ENCODE results near the gene OR13A1.

DNA sequence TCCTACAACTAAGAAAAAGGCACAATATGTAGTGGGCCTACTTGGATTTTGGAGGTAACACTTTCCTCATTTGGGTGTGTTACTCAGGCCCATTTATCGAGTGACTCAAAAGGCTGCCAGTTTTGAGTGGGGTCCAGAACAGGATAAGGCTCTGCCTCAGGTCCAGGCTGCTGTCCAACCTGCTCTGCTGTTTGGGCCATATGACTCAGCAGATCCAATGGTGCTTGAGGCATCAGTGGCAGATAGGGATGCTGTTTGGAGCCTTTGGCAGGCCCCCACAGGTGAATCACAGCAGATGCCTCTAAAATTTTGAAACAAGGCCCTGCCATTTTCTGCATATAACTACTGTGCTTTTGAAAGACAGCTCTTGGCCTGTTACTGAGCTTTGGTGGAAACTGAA is 24.5 kb upstream of the OR13A1 start:
- no peak for TF ChIP-seq YY1 (tag by site-specific recombination; IDR thresholded peaks at IDR 0.05)
- no peak for TF ChIP-seq CTCF (tag by site-specific recombination; IDR thresholded peaks at IDR 0.05)
- no peak for TF ChIP-seq ZBTB11 (tag by site-specific recombination; conservative IDR thresholded peaks at IDR 0.05; ENCODE audit: low read depth)
- no peak for TF ChIP-seq ZSCAN16 (tag by site-specific recombination; IDR thresholded peaks at IDR 0.05)
- TF ChIP-seq ZNF660 (tag by site-specific recombination; IDR thresholded peaks at IDR 0.05) = no peak
- TF ChIP-seq, protein P1, sequence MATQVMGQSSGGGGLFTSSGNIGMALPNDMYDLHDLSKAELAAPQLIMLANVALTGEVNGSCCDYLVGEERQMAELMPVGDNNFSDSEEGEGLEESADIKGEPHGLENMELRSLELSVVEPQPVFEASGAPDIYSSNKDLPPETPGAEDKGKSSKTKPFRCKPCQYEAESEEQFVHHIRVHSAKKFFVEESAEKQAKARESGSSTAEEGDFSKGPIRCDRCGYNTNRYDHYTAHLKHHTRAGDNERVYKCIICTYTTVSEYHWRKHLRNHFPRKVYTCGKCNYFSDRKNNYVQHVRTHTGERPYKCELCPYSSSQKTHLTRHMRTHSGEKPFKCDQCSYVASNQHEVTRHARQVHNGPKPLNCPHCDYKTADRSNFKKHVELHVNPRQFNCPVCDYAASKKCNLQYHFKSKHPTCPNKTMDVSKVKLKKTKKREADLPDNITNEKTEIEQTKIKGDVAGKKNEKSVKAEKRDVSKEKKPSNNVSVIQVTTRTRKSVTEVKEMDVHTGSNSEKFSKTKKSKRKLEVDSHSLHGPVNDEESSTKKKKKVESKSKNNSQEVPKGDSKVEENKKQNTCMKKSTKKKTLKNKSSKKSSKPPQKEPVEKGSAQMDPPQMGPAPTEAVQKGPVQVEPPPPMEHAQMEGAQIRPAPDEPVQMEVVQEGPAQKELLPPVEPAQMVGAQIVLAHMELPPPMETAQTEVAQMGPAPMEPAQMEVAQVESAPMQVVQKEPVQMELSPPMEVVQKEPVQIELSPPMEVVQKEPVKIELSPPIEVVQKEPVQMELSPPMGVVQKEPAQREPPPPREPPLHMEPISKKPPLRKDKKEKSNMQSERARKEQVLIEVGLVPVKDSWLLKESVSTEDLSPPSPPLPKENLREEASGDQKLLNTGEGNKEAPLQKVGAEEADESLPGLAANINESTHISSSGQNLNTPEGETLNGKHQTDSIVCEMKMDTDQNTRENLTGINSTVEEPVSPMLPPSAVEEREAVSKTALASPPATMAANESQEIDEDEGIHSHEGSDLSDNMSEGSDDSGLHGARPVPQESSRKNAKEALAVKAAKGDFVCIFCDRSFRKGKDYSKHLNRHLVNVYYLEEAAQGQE (tag by site-specific recombination; IDR thresholded peaks at IDR 0.05) = no peak
- no peak for TF ChIP-seq ZNF274 (IDR thresholded peaks at IDR 0.05; ENCODE audit: low read length)
- no peak for TF ChIP-seq ZNF274 (tag by site-specific recombination; IDR thresholded peaks at IDR 0.05; ENCODE audit: borderline replicate concordance)
- TF ChIP-seq ZNF510 (tag by site-specific recombination; IDR thresholded peaks at IDR 0.05; ENCODE audit: insufficient replicate concordance) = no peak
- no peak for TF ChIP-seq ZNF670 (tag by site-specific recombination; IDR thresholded peaks at IDR 0.05; ENCODE audit: low read depth)
- no peak for TF ChIP-seq ZBTB26 (tag by site-specific recombination; optimal IDR thresholded peaks at IDR 0.05)
- no peak for TF ChIP-seq ZNF169 (tag by site-specific recombination; IDR thresholded peaks at IDR 0.05)
- TF ChIP-seq ZBTB21 (tag by site-specific recombination; IDR thresholded peaks at IDR 0.05) = no peak
